CD4-positive, alpha-beta T cell treated with Interleukin-17A for 1 hour (primary cell): ENCODE data around the gene SFI1.

Source experiments
- DNase-seq: peaks from one replicate; pipeline ENCODE4 v3.0.0-alpha.2; 2020

SFI1 gene

GRCh38 chr22:31603081-31603525 lies 106.8 kb downstream of the SFI1 start:
- no peak for DNase-seq

GRCh38 chr22:31603574-31603973 lies 107.2 kb downstream of the SFI1 start:
- no peak for DNase-seq

- DNase-seq: no peak
Measured at GRCh38 chr22:31604137-31604705, 107.9 kb downstream of the SFI1 start.

DNA sequence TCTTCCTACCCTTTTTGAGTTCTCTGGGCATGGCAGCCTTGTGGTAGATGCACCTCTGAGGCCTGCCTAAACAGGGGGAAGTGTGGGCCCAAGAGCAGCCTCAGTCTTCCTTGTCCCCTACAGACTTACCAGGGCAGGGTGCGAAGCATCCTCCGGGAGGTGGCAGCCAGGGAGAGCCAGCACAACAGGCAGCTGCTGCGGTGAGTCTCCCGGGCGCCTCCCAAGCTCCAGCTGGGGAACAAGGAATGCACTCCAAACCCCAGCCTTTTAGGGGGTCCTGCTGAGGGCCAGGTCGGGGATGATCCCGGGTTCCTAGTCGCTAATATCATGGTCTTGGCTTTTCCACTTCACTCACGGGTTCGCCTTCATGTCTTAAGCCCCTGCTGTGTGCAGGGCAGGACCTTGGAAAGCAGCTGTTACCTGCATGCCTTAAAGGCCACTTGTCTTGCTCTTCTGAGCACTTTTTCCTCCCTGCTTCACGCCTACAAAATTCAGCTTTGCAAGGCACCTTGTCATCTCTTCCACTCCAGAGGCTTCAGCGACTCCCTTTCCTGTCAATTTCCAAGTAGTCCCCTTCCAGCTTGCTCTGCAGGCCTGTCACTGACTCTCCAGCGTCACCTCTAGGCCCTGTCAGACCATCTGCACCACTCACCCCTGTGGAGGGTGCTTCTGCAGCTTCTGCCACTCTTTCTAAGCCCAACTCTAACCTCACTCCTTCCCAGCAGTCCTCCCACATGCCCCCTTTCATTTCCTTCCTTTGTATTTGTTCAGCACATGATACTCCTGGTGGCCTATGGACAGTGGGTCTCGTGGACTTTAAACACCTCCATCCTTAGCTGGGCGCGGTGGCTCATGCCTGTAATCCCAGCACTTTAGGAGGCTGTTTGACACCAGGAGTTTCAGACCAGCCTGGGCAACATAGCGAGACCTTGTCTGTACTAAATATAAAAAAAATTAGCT lies 108.7 kb downstream of the SFI1 start:
- no peak for DNase-seq

DNA sequence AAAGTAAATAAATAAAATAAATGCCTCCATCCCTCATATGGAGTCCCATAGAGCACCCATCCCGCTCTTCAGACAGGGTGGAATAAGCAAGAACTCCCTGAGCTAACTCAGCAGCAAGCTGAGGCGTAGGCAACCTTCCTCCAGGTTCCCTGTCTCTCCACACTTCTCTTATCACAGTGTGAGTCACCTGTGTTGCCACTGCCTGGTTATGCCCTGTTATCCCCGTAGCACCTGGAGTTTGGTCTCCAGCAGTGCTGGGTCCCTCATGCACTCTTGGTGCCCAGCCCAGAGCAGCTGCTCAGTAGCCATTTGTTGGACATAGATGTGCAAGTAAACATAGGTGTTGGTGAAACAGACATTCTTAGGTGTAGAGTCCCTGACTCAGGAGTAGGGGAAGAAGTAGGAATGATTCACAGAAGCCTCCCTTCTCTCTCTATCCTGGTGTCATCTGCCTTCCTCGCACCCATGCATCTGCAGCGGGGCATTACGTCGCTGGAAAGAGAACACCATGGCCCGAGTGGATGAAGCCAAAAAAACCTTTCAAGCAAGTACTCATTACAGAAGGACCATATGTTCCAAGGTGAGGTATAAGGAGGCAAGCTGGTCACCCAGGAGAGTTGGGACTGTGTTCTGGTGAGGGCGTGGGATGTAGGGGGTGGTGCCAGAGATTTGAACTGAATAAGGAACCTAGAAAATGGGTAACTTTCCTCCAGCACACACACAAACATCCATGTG lies 109.7 kb downstream of the SFI1 start:
- no peak for DNase-seq

GRCh38 chr22:31607696-31608095 lies 111.4 kb downstream of the SFI1 start:
- no peak for DNase-seq

DNA sequence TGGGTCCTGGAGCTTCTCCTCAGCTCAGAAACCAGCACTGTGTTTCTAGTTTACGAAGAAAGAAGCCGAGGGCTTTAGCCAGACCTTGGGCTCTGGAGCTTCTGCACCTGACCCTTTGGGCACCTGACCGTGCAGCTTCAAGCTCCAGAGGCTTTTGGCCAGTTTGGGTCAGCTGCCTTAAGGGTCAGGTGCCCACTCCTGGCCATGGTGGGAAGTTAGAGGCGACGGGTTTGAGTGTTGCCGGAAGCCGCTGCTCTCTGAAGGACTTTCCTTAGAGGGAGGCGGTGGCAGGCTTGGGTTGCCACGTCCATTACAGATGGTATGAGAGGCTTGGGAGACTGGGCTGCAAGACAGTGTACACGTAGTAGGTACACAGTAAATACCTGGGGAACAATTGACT lies 113.4 kb downstream of the SFI1 start:
- DNase-seq: no peak

- DNase-seq: no peak
Measured at GRCh38 chr22:31610611-31611010, 114.3 kb downstream of the SFI1 start.

- DNase-seq: no peak
Measured at GRCh38 chr22:31611061-31611760, 114.9 kb downstream of the SFI1 start.

- DNase-seq: no peak
Measured at GRCh38 chr22:31612891-31613285, 116.6 kb downstream of the SFI1 start.

GRCh38 chr22:31613286-31613903 lies 117.1 kb downstream of the SFI1 start:
- DNase-seq: no peak

DNA sequence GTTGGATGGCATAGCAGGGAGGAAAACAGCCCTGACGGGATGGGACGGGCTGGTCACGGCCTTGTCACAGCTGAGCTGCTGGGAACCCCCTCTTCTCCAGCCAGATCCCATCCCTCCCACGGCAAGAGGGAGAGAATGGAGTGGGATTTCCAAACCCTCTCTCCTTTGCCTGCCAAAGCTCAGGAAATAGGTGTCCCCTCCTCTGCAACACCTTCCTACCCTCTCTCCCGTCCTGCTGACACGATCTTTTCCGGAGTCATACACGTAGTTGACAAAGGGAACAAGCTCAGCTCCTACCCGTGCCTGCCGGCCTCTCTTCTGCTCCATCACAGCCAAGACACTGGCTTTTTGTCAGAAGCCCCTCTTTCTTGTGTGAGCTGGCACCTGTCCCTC lies 117.6 kb downstream of the SFI1 start:
- no peak for DNase-seq

DNA sequence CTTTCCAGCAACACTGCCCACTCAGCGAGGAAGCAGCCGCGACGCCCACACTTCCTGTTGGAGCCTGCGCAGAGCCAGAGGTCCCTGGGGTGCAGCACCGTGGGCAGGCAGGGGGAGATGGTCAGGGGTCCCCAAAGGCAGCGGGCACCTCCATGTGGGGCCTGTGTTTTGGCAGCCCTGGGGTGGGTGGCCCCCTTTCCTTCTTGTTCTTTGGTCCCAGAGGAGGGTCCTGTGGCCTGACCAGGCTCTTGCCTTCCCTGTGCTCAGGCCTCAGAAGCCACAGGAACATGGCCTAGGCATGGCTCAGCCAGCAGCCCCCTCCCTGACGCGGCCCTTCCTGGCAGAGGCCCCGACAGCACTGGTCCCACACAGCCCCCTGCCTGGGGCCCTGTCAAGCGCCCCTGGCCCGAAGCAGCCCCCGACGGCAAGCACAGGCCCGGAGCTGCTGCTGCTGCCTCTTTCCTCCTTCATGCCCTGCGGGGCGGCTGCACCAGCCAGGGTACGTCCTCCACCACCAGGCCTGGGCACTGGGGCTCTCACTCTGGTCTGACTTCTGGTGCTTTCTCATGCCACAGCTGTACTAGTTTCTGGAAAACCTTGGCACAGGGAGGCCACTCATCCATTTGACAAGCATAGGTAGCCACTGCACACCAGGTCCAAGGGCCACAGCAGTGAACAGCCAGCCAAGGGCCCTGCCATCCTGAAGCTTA lies 118.6 kb downstream of the SFI1 start:
- DNase-seq: no peak

GRCh38 chr22:31615491-31615860 lies 119.1 kb downstream of the SFI1 start:
- no peak for DNase-seq

GRCh38 chr22:31615940-31616314 lies 119.6 kb downstream of the SFI1 start:
- no peak for DNase-seq

DNA sequence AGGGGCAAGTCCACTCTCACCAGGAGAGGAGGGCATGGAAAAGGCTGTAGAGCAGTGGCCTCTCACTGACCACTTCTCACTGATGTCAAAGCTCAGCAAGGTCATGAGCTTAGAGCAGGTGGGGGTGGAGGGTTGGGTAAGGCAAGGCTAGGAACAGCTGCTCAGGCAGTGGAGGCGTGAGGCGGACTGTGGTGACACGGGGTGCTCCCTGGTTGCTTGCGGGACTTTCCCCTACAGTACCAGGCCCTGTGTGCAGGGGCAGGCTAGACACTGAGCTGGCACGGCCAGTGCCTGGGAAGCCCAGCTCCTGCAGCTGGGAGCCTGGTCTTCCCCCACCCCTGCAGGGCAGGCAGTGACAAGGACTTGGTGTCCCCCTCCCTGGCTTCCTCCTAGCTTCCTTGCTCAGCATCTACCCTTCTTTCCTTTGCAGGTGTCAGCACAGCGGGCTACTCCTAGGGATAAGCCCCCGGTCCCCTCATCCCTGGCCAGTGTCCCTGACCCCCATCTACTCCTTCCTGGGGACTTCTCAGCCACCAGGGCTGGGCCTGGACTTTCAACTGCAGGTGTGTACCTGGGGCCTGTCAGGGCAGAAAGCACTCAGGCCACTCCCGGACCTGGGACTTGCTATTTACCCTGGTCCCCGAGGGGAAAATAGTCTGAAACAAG lies 120.1 kb downstream of the SFI1 start:
- no peak for DNase-seq

DNA sequence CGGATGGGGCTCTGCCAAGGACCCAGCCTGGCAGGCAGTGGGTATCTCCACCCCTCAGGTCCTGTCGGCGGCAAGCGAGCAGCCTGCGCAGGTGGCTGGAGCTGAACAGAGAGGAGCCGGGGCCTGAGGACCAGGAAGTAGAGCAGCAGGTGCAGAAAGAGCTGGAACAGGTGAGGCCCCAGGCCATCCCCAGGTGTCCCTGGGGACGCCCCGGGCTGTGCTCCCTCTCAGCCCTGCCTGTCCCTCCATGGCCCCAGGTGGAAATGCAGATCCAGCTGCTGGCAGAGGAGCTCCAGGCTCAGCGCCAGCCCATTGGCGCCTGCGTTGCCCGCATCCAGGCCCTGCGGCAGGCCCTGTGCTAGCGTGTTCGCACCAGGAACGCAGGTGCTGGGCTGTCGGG lies 121.7 kb downstream of the SFI1 start:
- no peak for DNase-seq

DNA sequence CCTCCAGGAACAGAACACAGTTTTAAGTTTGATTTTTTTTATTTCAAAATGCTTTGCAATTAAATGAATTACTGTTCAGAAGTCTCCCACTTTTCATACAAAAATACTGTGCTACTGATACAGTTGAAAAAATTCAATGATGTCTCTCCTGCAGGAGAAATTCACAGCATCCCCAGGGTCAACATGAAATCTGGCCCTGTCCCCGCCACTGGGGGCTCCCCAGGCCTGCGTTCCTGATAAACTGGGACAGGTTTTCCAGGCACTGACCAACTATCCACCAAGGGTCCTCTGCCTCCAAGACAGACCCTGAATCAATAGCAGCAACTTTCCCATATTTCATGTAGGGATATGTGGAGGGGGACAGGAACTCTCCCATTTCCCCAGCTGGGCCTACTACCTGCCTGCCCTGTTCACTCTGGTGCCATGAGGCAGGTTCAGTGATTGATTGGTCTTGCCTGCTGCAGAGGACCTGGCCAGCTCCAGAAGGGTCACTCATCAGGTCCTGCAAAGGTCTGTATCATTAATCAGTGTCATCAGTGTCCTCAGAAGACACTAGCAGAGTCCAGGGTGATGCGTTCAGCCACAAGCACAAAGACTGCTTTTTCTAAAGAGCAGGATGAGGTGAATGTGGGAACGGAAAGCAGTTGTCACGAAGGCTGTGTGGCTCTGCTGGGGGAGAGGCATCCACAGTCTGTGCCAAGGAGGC lies 122.3 kb downstream of the SFI1 start:
- DNase-seq: no peak

DNA sequence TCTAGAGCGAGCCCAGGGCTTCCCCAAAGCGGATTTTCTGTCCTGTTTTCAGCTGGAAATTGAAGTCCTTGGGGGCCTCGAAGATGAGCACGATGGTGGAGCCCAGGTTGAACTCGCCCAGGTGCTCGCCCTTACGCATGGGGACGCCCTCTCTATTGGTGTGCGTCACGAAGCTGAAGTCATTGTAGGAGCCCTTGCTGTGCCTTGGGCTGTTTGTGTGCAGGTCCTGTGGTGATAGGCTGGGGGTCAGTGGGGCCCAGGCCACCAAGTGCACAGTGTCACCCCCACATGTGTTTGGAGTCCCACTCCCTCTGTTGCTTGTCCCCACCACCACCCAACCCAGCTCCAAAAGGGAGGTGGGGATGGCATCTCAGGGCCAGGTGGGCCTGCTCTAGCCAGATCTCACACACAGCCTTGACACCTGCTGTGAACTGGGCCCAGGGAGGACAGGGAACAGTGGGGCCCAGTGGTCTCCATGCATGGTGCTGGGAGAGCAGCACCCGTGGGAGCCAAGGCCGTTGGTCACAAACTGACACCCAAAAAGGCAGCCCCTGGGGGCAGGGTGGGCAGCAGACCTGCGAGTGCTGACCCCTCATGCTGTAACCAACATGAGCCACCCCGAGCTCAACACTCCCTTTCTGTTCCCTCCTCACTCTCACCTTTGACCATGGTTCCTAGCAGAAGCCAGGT lies 123.4 kb downstream of the SFI1 start:
- no peak for DNase-seq
